Nephron progenitor cell (in vitro differentiated cells): ENCODE measurements around the gene CARNS1.

Experiments used
- DNase-seq: peaks from one replicate; pipeline ENCODE4 v3.0.0; 2021
- H3K27ac Mint-ChIP-seq: 2 replicates; pipeline ENCODE4 v1.8.0; 2021; ENCODE audit warnings: mild to moderate bottlenecking, moderate library complexity, mixed read lengths
- H3K27me3 Mint-ChIP-seq: 2 replicates; pipeline ENCODE4 v1.8.0; 2021; ENCODE audit warnings: mild to moderate bottlenecking, low read depth, mixed read lengths; ENCODE audit not compliant: poor library complexity
- H3K36me3 Mint-ChIP-seq: 2 replicates; pipeline ENCODE4 v1.8.0; 2021; ENCODE audit warnings: low read depth, mixed read lengths
- H3K4me1 Mint-ChIP-seq: 2 replicates; pipeline ENCODE4 v1.8.0; 2021; ENCODE audit warnings: mixed read lengths
- H3K4me3 Mint-ChIP-seq: 2 replicates; pipeline ENCODE4 v1.8.0; 2021; ENCODE audit warnings: mild to moderate bottlenecking, moderate library complexity, mixed read lengths
- H3K9me3 Mint-ChIP-seq: 2 replicates; pipeline ENCODE4 v1.8.0; 2021; ENCODE audit warnings: mild to moderate bottlenecking, moderate library complexity, mixed read lengths
- CTCF ChIP-seq: fragments of 200-600 bp; sonication (generic); IDR thresholded peaks from 2 replicates; pipeline ENCODE4 v1.5.0; 2021; ENCODE audit warnings: antibody characterized with exemption

CARNS1 gene

GRCh38 chr11:67468759-67469507, 53.5 kb downstream of the CARNS1 start, which contains the start of gene TMEM134:
TMEM134 (minus strand) TSS chr11:67469251; CDS start chr11:67469192, 59 bp downstream.
- TF ChIP-seq CTCF = peak; percentile 15
- H3K27ac Mint-ChIP-seq = peak within 1 kb of the TSS; percentile 95
- DNase-seq = peak; percentile 94
- H3K4me3 Mint-ChIP-seq = peak within 1 kb of the TSS; percentile 89
- peaks cover 4% of the 10 kb centered on the region for H3K36me3 Mint-ChIP-seq
- H3K4me1 Mint-ChIP-seq = peaks cover 34% of the 10 kb centered on the region
- H3K9me3 Mint-ChIP-seq = no peaks in the 10 kb centered on the region
- H3K27me3 Mint-ChIP-seq = peaks cover 9% of the 10 kb centered on the region

- no peak for DNase-seq
- Mint-ChIP-seq H3K4me1 (peaks cover 34% of the 10 kb centered on the region), H3K27me3 (peaks cover 9% of the 10 kb centered on the region), H3K9me3 (no peaks in the 10 kb centered on the region), H3K36me3 (peaks cover 4% of the 10 kb centered on the region), H3K4me3 (peak overlapping the region; percentile 67), H3K27ac (no peak overlapping the region)
- no peak for TF ChIP-seq CTCF
These were observed 54.0 kb downstream of the CARNS1 start for GRCh38 chr11:67469508-67469811.

- Mint-ChIP-seq H3K4me1 (peaks cover 29% of the 10 kb centered on the region), H3K9me3 (no peaks in the 10 kb centered on the region), H3K36me3 (peaks cover under 1% of the 10 kb centered on the region), H3K4me3 (no peak overlapping the region), H3K27me3 (peaks cover 9% of the 10 kb centered on the region), H3K27ac (peak overlapping the region; percentile 32)
- DNase-seq = no peak
- TF ChIP-seq CTCF = no peak
These were observed 55.0 kb downstream of the CARNS1 start for GRCh38 chr11:67470337-67471002.

GRCh38 chr11:67472882-67473281, 57.4 kb downstream of the CARNS1 start:
- no peak for DNase-seq
- H3K36me3 Mint-ChIP-seq = no peaks in the 10 kb centered on the region
- peaks cover 14% of the 10 kb centered on the region for H3K9me3 Mint-ChIP-seq
- no peak overlapping the region for H3K4me3 Mint-ChIP-seq
- H3K27ac Mint-ChIP-seq = no peak overlapping the region
- H3K4me1 Mint-ChIP-seq = peaks cover 21% of the 10 kb centered on the region
- peaks cover 12% of the 10 kb centered on the region for H3K27me3 Mint-ChIP-seq
- no peak for TF ChIP-seq CTCF
